HUES48 (cell line): Measurements from ENCODE around the gene SCAF11.

Source experiments
- H3K27ac ChIP-seq: one replicate; pipeline ENCODE4 v1.7.0; 2013; ENCODE audit warnings: low read depth, low read length, inconsistent platforms
- H3K27me3 ChIP-seq: 2 replicates; pipeline ENCODE4 v1.6.1; 2013; ENCODE audit warnings: mild to moderate bottlenecking, low read length; ENCODE audit not compliant: control insufficient read depth, insufficient read depth
- H3K36me3 ChIP-seq: 2 replicates; pipeline ENCODE4 v1.6.1; 2013; ENCODE audit warnings: low read length; ENCODE audit not compliant: control insufficient read depth, insufficient read depth
- H3K4me1 ChIP-seq: 2 replicates; pipeline ENCODE4 v1.6.1; 2013; ENCODE audit warnings: mild to moderate bottlenecking, low read length; ENCODE audit not compliant: control insufficient read depth, insufficient read depth
- H3K4me3 ChIP-seq: 2 replicates; pipeline ENCODE4 v1.5.1; 2013; ENCODE audit warnings: mild to moderate bottlenecking, low read depth, low read length
- H3K9ac ChIP-seq: 2 replicates; pipeline ENCODE4 v1.6.1; 2013; ENCODE audit warnings: mild to moderate bottlenecking, low read depth, low read length, moderate library complexity
- H3K9me3 ChIP-seq: 2 replicates; pipeline ENCODE4 v1.6.1; 2013; ENCODE audit warnings: low read length; ENCODE audit not compliant: control insufficient read depth, insufficient read depth

The SCAF11 gene

GRCh38 chr12:45886685-45887084 lies 103.7 kb downstream of the SCAF11 start:
- Histone ChIP-seq H3K4me1 (peaks cover 12% of the 10 kb centered on the region), H3K36me3 (peaks cover 34% of the 10 kb centered on the region), H3K9me3 (no peaks in the 10 kb centered on the region), H3K4me3 (no peak overlapping the region), H3K27me3 (no peaks in the 10 kb centered on the region), H3K27ac (no peak overlapping the region), H3K9ac (no peak overlapping the region)

- H3K36me3 ChIP-seq: peaks cover 30% of the 10 kb centered on the region
- no peak overlapping the region for H3K4me3 ChIP-seq
- no peaks in the 10 kb centered on the region for H3K27me3 ChIP-seq
- H3K4me1 ChIP-seq: peaks cover 15% of the 10 kb centered on the region
- no peak overlapping the region for H3K9ac ChIP-seq
- H3K9me3 ChIP-seq: no peaks in the 10 kb centered on the region
- H3K27ac ChIP-seq: no peak overlapping the region
Observed at GRCh38 chr12:45883187-45883586, 107.2 kb downstream of the SCAF11 start.

DNA sequence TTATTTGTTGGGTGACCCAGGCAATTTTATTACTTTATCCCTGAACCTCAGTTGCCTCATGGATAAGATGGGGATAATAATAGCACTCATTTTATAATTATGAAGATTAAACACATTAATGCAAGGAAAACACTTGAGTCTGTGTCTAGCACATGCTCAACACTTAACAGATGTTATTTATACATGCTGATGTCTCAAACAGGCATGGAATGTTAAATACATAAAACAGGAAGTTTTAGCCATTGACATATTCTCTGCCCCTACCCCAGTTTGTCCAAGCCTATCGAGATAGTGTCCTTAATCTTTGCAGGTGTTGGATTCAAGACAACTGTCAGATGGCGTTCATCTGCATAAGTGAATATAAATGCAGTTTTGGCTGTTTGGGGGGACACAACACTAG lies 109.8 kb downstream of the SCAF11 start:
- Histone ChIP-seq H3K36me3 (peaks cover 24% of the 10 kb centered on the region), H3K27me3 (no peaks in the 10 kb centered on the region), H3K9ac (no peak overlapping the region), H3K9me3 (no peaks in the 10 kb centered on the region), H3K4me1 (peaks cover 15% of the 10 kb centered on the region), H3K4me3 (no peak overlapping the region), H3K27ac (no peak overlapping the region)

GRCh38 chr12:45879363-45879895 lies 110.9 kb downstream of the SCAF11 start:
- Histone ChIP-seq H3K36me3 (peaks cover 25% of the 10 kb centered on the region), H3K27ac (peak overlapping the region; percentile 56), H3K4me1 (peaks cover 15% of the 10 kb centered on the region), H3K9ac (no peak overlapping the region), H3K9me3 (no peaks in the 10 kb centered on the region), H3K4me3 (no peak overlapping the region), H3K27me3 (no peaks in the 10 kb centered on the region)

- Histone ChIP-seq H3K9me3 (no peaks in the 10 kb centered on the region), H3K27me3 (no peaks in the 10 kb centered on the region), H3K27ac (peak overlapping the region; percentile 56), H3K4me1 (peaks cover 15% of the 10 kb centered on the region), H3K36me3 (peaks cover 27% of the 10 kb centered on the region), H3K9ac (no peak overlapping the region), H3K4me3 (no peak overlapping the region)
Observed at GRCh38 chr12:45878630-45879255, 111.6 kb downstream of the SCAF11 start.

DNA sequence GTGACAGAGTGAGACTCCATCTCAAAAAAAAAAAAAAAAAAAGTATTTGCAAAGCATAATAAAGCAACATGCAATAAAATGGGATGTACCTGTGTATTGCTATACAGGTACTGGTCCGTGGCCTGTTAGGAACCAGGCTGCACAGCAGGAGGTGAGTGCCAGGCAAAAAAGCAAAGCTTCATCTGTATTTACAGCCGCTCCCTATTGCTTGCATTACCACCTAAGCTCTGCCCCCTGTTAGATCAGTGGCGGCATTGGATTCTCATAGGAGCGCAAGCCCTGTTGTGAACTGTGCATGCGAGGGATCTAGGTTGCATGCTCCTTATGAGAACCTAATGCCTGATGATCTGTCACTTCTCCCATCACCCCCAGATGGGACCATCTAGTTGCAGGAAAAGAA lies 113.3 kb downstream of the SCAF11 start:
- H3K9ac ChIP-seq: no peak overlapping the region

DNA sequence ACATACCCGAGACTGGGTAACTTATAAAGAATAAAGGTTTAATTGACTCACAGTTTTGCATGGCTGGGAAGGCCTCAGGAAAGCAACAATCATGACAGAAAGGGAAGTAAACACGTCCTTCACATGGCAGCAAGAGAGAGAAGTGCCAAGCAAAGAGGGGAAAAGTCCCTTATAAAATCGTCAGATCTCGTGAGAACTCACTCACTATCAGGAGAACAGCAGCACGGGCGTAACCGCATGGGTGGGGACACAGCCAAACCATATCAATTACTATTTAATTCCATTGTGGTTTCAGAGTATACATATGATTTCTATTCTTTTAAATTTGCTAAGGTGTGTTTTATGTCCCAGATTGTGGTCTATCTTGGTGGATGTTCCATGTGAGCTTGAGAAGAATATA lies 117.9 kb downstream of the SCAF11 start:
- Histone ChIP-seq H3K4me3 (no peak overlapping the region), H3K4me1 (no peaks in the 10 kb centered on the region), H3K36me3 (peaks cover 39% of the 10 kb centered on the region), H3K9ac (no peak overlapping the region), H3K9me3 (no peaks in the 10 kb centered on the region), H3K27ac (no peak overlapping the region), H3K27me3 (no peaks in the 10 kb centered on the region)

More for the DNA sequence above, 113.3 kb downstream of the SCAF11 start:
- Histone ChIP-seq H3K36me3 (peaks cover 38% of the 10 kb centered on the region), H3K9me3 (no peaks in the 10 kb centered on the region), H3K4me3 (no peak overlapping the region), H3K4me1 (peaks cover 8% of the 10 kb centered on the region), H3K27me3 (no peaks in the 10 kb centered on the region), H3K27ac (no peak overlapping the region)
